Superior temporal gyrus (tissue), 1 donor: ENCODE results near the gene SAP30BP.

Source experiments
- DNase-seq: peaks from one replicate; pipeline ENCODE4 v3.0.0-alpha.2; 2016; ENCODE audit errors: extremely low spot score

SAP30BP gene

GRCh38 chr17:75666959-75667790, at the start of gene SAP30BP, which contains the start of gene RECQL5:
TSS of gene SAP30BP (plus strand) at chr17:75667338. CDS start at chr17:75667373, 35 bp downstream.
TSS of gene RECQL5 (minus strand) at chr17:75667154. CDS start at chr17:75666557, 597 bp downstream.
- DNase-seq: peak; percentile 100

GRCh38 chr17:75617675-75618074, 49.5 kb upstream of the SAP30BP start:
- no peak for DNase-seq

DNA sequence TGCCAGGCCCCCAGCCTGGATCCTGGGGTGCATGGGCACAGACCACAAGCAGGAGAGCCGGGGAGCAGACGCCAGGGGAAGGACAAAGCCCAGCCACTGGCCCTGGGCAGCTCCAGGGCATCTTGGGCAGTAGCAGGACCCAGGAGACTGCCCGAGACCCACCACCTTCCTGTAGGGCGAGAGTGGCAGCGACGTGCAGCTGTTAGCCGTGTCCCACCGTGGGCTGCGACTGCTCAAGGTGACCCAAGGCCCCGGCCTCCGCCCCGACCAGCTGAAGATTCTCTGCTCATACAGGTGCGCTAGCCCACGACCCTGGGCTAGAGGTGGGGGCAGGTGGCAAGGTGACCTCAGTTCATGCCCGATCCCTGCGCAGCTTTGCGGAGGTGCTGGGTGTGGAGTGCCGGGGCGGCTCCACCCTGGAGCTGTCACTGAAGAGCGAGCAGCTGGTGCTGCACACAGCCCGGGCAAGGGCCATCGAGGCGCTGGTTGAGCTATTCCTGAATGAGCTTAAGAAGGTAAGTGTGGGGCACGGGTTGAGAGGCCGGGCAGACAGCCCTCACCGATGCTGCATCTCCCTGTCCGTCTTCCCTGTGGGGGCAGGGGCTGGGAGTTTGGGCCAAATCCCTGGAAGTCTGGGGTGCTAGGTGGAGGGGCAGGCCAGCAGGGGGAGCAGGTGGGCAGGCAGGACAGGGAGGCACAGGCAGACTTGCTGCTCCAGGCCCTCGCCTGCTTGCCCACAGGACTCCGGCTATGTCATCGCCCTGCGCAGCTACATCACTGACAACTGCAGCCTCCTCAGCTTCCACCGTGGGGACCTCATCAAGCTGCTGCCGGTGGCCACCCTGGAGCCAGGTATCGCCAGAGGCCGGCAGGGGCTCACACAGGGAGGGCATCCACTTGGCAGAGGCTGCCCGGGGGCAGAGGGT, 47.4 kb upstream of the SAP30BP start:
- DNase-seq: no peak

GRCh38 chr17:75621489-75621888, 45.6 kb upstream of the SAP30BP start:
- DNase-seq: no peak

- DNase-seq: no peak
These were observed 45.1 kb upstream of the SAP30BP start for GRCh38 chr17:75622076-75622475.

GRCh38 chr17:75622771-75623273, 44.3 kb upstream of the SAP30BP start:
- no peak for DNase-seq

DNA sequence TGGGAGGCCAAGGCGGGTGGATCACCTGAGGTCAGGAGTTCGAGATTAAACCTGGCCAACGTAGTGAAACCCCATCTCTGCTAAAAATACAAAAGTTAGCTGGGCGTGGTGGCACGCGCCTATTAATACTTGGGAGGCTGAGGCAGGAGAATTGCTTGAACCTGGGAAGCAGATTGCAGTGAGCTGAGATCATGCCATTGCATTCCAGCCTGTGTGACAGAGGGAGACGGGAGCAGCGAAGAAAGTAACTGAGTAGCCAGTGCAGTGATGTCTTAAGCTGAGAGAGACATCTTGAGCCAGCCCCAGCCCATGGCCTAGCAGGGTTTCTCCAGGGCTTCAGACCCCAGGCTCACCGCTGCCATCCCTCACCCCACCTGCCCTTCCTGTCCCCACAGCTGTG, 43.8 kb upstream of the SAP30BP start:
- no peak for DNase-seq

- no peak for DNase-seq
These were observed 43.1 kb upstream of the SAP30BP start for GRCh38 chr17:75624021-75624420.

DNA sequence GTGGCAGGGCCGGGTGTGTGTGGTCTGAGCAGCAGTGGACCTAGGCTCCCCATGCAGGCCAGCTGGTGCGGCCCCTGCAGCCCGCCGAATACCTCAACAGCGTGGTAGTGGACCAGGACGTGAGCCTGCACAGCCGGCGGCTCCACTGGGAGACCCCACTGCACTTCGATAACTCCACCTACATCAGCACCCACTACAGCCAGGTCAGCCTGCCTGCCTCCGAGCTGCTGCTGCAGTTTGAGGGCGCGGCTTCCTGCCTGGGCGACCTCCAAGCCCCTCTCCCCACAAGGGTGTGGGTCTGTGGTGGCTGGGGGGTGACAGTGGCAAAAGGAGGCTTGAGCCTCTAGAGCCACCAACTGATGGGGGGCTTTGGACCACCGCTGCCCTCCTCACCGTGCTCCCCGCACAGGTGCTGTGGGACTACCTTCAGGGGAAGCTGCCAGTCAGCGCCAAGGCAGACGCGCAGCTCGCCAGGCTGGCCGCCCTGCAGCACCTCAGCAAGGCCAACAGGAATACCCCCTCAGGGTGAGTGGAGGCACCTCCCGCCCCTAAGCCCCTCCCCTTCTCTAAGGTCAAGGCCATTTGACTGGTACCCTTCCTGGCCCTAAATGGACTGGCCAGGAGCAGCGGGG, 42.3 kb upstream of the SAP30BP start:
- no peak for DNase-seq

DNA sequence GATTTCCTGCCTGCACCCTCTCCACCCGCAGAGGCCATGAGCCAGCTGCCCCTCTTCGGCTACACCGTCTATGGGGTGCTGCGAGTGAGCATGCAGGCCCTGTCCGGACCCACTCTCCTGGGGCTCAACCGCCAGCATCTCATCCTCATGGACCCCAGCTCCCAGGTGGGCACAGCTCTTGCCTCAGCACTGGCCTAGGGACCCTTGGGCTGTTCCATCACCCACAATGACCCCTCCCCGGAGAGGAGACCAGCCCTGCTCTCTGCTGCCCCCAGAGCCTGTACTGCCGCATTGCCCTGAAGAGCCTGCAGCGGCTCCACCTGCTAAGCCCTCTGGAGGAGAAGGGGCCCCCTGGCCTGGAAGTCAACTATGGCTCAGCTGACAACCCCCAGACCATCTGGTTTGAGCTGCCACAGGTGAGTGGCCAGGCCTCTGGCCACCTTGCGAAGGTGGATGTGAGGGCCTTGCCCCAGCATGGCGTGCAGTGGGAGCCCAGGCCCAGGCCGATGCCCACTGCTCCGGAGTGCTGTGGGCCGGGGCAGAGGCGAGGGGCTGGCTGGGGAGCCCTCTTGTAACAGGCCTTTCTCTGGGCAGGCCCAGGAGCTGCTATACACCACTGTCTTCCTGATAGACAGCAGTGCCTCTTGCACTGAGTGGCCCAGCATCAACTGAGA, 41.2 kb upstream of the SAP30BP start:
- DNase-seq: peak; percentile 40

- no peak for DNase-seq
These were observed 40.6 kb upstream of the SAP30BP start for GRCh38 chr17:75626496-75627038.

- no peak for DNase-seq
These were observed 40.0 kb upstream of the SAP30BP start for GRCh38 chr17:75627094-75627493.

- no peak for DNase-seq
These were observed 38.7 kb upstream of the SAP30BP start for GRCh38 chr17:75628425-75628824.

DNA sequence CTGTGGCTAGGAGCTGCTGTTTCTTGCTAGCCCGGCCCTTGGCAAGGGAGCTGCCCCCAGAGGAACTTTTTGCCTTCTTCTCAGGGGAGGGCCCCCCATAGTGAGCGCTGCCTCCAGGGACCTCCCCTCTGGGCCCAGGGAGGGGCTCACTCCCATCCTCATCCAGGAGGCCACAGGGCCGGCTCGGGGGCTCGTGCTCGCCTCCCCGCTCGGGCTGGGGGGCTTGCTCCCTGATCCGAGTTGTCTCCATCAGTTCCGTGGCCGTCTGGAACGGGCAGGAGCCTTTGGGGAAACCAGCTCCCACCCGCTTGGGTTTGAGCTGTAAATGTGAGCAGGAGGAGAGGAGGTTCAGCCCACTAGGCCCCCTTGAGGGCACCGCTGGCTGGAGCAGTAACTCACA, 38.0 kb upstream of the SAP30BP start:
- DNase-seq: no peak

DNA sequence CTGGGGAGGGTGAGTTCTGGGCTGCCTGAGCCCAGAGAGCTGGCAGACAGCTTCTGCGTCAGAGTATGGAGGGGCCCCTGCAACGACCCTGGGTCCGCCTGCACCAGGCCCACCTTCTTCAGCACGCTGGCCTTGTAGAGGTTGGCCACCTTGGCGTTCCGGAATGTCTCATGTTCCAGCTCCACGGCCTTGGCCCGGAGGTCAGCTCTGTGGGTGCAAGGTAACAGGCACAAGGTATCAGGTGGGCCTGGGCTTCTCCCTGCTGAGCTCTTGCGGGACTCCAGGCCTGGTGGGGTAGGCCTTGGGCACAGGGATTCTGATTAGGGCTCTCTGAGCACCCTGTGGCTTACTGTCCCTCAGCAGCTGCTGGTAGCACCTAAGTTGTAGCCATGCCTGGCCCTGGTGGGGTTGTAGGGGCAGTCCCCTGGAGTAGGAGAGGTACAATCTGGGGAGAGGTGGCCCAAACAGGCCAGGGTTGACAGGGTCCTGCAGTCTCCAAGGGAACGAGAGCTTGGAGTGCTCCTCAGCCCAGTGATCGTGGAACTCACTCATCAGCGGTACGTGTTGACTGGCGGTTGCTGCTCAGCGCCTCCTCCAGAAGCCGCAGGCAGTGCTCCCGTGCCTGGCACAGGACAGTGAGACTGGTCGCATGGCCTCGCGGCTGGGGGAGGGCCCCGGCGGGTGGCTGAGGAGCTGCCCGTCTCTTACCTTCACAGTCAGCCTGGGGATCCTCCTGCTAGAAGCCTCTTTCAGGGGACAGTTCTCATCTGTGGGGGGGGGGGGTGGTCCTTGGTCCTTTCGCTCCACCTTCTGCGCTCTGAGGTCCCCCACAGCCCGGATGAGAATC, 36.8 kb upstream of the SAP30BP start:
- no peak for DNase-seq

- DNase-seq: no peak
These were observed 35.8 kb upstream of the SAP30BP start for GRCh38 chr17:75631353-75631752.

GRCh38 chr17:75632428-75632827, 34.7 kb upstream of the SAP30BP start:
- no peak for DNase-seq

DNA sequence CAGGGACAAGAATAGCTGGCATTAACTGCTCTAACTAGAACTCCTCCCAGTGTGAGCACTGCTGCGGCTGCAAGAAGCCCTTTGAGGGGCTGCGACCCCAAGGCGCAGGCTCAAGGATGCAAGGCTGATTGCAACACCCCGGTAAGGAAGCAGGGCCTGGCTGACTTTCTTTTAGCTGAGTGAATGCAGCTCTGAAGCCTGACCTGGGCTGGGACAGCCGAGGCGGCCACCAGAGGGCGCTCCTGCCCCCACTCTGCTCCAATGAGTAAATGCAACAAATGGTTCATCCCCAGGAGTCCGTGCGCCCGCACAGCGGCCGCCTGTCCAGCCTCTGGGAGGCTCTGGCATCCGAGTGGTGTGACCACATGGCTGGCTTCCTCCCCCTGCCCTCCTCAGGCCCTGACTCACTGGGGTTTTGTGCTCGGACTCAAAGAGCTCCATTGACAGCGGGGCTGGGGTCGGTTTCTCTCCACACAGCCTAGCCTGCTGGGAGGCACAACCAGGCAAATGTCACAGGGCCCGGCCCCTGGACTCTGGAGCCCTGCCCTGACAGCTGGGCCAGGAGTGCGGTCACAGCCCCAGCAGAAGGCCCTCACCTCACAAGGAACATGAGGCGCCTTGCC, 34.2 kb upstream of the SAP30BP start, which contains the start of gene SMIM5:
Gene SMIM5, plus strand, starts transcription at position 572 of the 623 bp plus-strand sequence. CDS start 6,768 bp downstream, outside the sequence.
- peak; percentile 96 for DNase-seq
